Ascending aorta (tissue), 2 donors: ENCODE results near the gene NRXN3. TPM values are rescaled to one million over a fixed set of nuclear protein-coding genes. Genes with fewer than 3 reads are reported as not detected.

ENCODE experiments used
- DNase-seq, 2 donors: peaks; one replicate each; pipeline ENCODE4 v3.0.0-alpha.2; 2019; ENCODE audit warnings: low spot score in 2 of 2
- H3K27ac ChIP-seq, 2 donors: fragments of 200-600 bp; sonication (generic); one replicate each; pipeline ENCODE4 v1.5.1; 2016 to 2017; ENCODE audit warnings: mild to moderate bottlenecking in 1 of 2
- H3K27me3 ChIP-seq: fragments of 200-600 bp; sonication (generic); one replicate; pipeline ENCODE4 v1.5.1; 2017
- H3K36me3 ChIP-seq, 2 donors: fragments of 200-600 bp; sonication (generic); one replicate each; pipeline ENCODE4 v1.5.1; 2016
- H3K4me1 ChIP-seq, 2 donors: fragments of 200-600 bp; sonication (generic); one replicate each; pipeline ENCODE4 v1.5.1; 2016 to 2017; ENCODE audit warnings: mild to moderate bottlenecking in 1 of 2
- H3K4me3 ChIP-seq, 2 donors: fragments of 200-600 bp; sonication (generic); one replicate each; pipeline ENCODE4 v1.5.1; 2016 to 2017; ENCODE audit warnings: mild to moderate bottlenecking in 1 of 2
- H3K9me3 ChIP-seq, 2 donors: fragments of 200-600 bp; sonication (generic); one replicate each; pipeline ENCODE4 v1.5.1; 2016
- CTCF ChIP-seq, 3 experiments: fragments of 200-600 bp in 2 of 3; fragments of 450-650 bp in 1 of 3; sonication (generic) in 2 of 3; IDR thresholded peaks; one replicate each; pipeline ENCODE4 v1.5.1; 2016 to 2019; ENCODE audit warnings: antibody characterized with exemption in 3 of 3, mild to moderate bottlenecking in 1 of 3, moderate library complexity in 1 of 3
- intact Hi-C: fragments of 100-400 bp; cut with DNase I; formaldehyde crosslinking; loops from one replicate; pipeline ENCODE4 v1.15.1; 2023
- total RNA-seq: library from RNA; depleted of rRNA; stranded (reverse); fragments of >200 nt; gene quantifications from one replicate; pipeline ENCODE4 v1.1.0, GENCODE V29; 2016

NRXN3 gene
- total RNA-seq, 1 donor from 2014 or later = 21.0 TPM

GRCh38 chr14:79166171-79166570 is 996.0 kb downstream of the NRXN3 start:
- no peaks in the 10 kb centered on the region for H3K27me3 ChIP-seq
- no peaks in the 10 kb centered on the region for H3K9me3 ChIP-seq
- no peak overlapping the region for H3K4me3 ChIP-seq
- no peak for TF ChIP-seq CTCF (IDR thresholded peaks at IDR 0.05)
- H3K36me3 ChIP-seq = no peaks in the 10 kb centered on the region
- intact Hi-C loops = no loop called here
- DNase-seq = no peak
- H3K27ac ChIP-seq = no peak overlapping the region
- no peaks in the 10 kb centered on the region for H3K4me1 ChIP-seq

GRCh38 chr14:79167957-79168356 is 997.8 kb downstream of the NRXN3 start:
- intact Hi-C loops = no loop called here
- Histone ChIP-seq H3K27ac (no peak overlapping the region), H3K4me3 (no peak overlapping the region), H3K4me1 (no peaks in the 10 kb centered on the region), H3K36me3 (no peaks in the 10 kb centered on the region), H3K27me3 (no peaks in the 10 kb centered on the region), H3K9me3 (no peaks in the 10 kb centered on the region)
- no peak for DNase-seq
- TF ChIP-seq CTCF (IDR thresholded peaks at IDR 0.05) = no peak

GRCh38 chr14:79175671-79176070 is 1005.5 kb downstream of the NRXN3 start:
- no peak overlapping the region for H3K27ac ChIP-seq
- DNase-seq = no peak

DNA sequence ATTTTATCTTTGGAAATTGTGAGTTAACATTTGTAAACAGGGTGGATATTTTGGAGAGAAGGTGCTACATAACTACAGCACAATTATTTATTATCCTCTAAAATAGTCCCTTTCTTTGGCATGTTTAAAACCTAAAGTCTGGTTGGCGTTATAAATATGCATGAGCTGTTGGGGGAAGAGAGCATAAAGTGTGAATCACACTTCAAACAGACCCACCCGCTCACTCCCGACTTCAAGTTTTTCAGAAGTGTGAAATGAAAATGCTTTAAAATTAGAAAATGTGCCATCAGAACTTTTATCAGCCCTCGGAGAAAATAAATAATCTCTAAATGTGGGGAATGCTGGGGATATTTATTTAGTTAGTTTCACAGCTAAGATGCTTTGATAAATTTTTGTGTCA is 1006.9 kb downstream of the NRXN3 start:
- H3K4me1 ChIP-seq = no peaks in the 10 kb centered on the region
- H3K36me3 ChIP-seq = no peaks in the 10 kb centered on the region
- no peaks in the 10 kb centered on the region for H3K27me3 ChIP-seq
- DNase-seq = no peak
- H3K27ac ChIP-seq = no peak overlapping the region
- no peak for TF ChIP-seq CTCF (IDR thresholded peaks at IDR 0.05)
- H3K9me3 ChIP-seq = no peaks in the 10 kb centered on the region
- no peak overlapping the region for H3K4me3 ChIP-seq
- intact Hi-C loops = no loop called here

More at GRCh38 chr14:79175671-79176070, 1005.5 kb downstream of the NRXN3 start:
- Histone ChIP-seq H3K4me1 (no peaks in the 10 kb centered on the region), H3K9me3 (no peaks in the 10 kb centered on the region), H3K27me3 (no peaks in the 10 kb centered on the region), H3K36me3 (no peaks in the 10 kb centered on the region), H3K4me3 (no peak overlapping the region)
- intact Hi-C loops = no loop called here
- TF ChIP-seq CTCF (IDR thresholded peaks at IDR 0.05) = no peak

- Histone ChIP-seq H3K4me3 (no peak overlapping the region), H3K27me3 (no peaks in the 10 kb centered on the region), H3K27ac (no peak overlapping the region), H3K9me3 (no peaks in the 10 kb centered on the region), H3K36me3 (no peaks in the 10 kb centered on the region), H3K4me1 (no peaks in the 10 kb centered on the region)
- intact Hi-C loops = no loop called here
- TF ChIP-seq CTCF (IDR thresholded peaks at IDR 0.05) = no peak
- DNase-seq = no peak
Measured at GRCh38 chr14:79178719-79179118, 1008.5 kb downstream of the NRXN3 start.

- H3K4me1 ChIP-seq = no peaks in the 10 kb centered on the region
- intact Hi-C loops = no loop called here
- H3K9me3 ChIP-seq = no peaks in the 10 kb centered on the region
- no peak overlapping the region for H3K27ac ChIP-seq
- TF ChIP-seq CTCF (IDR thresholded peaks at IDR 0.05) = no peak
- H3K4me3 ChIP-seq = no peak overlapping the region
- no peaks in the 10 kb centered on the region for H3K36me3 ChIP-seq
- H3K27me3 ChIP-seq = no peaks in the 10 kb centered on the region
- DNase-seq = no peak
Measured at GRCh38 chr14:79179985-79180384, 1009.8 kb downstream of the NRXN3 start.
